Keratinocyte (primary cell): ENCODE measurements around the gene SCART1.
"Not testable (repeated sequence)": the region's sequence is repeated elsewhere in the genome, so short reads cannot be mapped to it uniquely, and the experiment has no call there.

Source experiments
- EZH2 ChIP-seq: IDR thresholded peaks from one replicate; pipeline ENCODE4 v1.6.1; 2012; ENCODE audit warnings: inconsistent platforms, mild to moderate bottlenecking, low read length, moderate library complexity
- TF ChIP-seq, protein P1 (sequence below), 3 experiments: IDR thresholded peaks in 1 of 3; conservative IDR thresholded peaks in 1 of 3; optimal IDR thresholded peaks in 1 of 3; 2 replicates in 2 of 3; 3 replicates in 1 of 3; pipeline versions ENCODE3 to v1.5.1; 2011; ENCODE audit warnings: low read length in 3 of 3, mild to moderate bottlenecking in 3 of 3, moderate library complexity in 2 of 3, control low read depth in 1 of 3, inconsistent platforms in 1 of 3; ENCODE audit not compliant: insufficient read depth in 2 of 3; ENCODE audit errors: extremely low read depth in 1 of 3

DNA sequence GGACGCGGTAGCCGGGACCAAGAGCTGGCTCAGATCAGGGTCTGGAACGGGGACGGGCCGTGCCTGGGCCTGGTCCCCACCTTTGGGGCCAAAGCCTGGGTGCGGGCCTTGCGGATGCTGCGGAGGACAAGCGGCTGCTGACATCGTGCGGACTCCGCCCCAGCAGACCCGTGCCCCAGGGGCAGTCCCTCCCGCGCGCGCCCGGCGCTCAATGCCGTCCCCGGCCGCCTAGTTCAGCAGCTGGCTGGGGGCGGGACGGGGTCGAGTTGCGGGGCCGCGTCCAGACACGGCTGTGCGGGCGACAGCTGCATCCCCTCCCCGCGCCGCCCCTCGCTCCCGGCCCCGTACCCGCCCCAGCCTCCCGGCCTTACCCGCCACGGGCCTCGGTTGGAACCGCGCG lies 29.6 kb upstream of the SCART1 start:
- TF ChIP-seq, protein P1, sequence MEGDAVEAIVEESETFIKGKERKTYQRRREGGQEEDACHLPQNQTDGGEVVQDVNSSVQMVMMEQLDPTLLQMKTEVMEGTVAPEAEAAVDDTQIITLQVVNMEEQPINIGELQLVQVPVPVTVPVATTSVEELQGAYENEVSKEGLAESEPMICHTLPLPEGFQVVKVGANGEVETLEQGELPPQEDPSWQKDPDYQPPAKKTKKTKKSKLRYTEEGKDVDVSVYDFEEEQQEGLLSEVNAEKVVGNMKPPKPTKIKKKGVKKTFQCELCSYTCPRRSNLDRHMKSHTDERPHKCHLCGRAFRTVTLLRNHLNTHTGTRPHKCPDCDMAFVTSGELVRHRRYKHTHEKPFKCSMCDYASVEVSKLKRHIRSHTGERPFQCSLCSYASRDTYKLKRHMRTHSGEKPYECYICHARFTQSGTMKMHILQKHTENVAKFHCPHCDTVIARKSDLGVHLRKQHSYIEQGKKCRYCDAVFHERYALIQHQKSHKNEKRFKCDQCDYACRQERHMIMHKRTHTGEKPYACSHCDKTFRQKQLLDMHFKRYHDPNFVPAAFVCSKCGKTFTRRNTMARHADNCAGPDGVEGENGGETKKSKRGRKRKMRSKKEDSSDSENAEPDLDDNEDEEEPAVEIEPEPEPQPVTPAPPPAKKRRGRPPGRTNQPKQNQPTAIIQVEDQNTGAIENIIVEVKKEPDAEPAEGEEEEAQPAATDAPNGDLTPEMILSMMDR (optimal IDR thresholded peaks at IDR 0.05 in 1 of 3, IDR thresholded peaks at IDR 0.05 in 1 of 3, conservative IDR thresholded peaks at IDR 0.05 in 1 of 3; ENCODE audit: extremely low read depth in 1 of 3, insufficient read depth in 2 of 3, low read length in 3 of 3), result not testable (repeated sequence)
- not testable (repeated sequence) for TF ChIP-seq EZH2
